ENCODE results near the gene ADARB2.

Gene ADARB2

DNA sequence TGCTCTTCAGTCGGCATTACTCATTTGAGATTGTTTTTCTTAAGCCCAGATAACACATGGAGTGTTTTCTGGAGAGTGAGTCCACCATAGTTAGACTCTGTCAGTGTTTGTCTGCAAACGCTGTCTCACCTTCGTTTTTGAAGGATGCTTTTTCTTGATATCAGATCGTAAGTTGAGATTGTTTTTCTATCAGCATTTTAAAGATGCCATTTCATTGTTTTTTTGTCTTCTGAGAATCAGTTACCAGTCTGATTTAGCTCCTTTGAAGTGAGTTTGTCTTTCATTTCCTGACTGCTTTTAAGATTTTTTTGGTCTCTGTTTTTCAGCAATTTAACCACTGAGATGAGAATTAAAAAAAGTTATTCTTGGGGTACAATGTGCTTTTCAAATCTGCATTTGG is 543.8 kb downstream of the ADARB2 start:
- H3K36me3 Mint-ChIP-seq (ENCODE audit: low read depth), result no peaks in the 10 kb centered on the region
- peaks cover 14% of the 10 kb centered on the region for H3K4me1 Mint-ChIP-seq (ENCODE audit: low read depth)
- no peaks in the 10 kb centered on the region for H3K9me3 Mint-ChIP-seq
- H3K27ac Mint-ChIP-seq, result no peak overlapping the region
- no peak overlapping the region for H3K4me3 Mint-ChIP-seq
- H3K27me3 Mint-ChIP-seq, result peaks cover 3% of the 10 kb centered on the region

DNA sequence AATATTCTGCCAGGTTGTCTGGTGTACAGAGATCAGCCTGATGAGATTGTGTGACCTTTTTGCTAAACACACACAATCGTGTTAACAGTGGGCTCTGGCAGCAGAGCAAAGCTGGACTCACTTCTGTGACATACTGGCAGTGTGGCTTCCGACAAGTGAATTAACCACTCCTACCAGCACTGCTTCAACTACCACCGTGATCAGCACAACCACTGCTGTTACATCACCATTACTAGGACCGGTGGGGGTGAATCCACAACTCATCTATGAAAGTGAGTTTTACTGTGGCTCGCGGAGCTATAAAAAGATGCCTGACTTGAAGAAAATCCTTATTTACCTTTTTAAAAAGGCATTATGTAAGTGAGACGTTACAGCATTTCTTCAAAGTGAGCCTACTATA is 545.6 kb downstream of the ADARB2 start:
- H3K27ac Mint-ChIP-seq, result no peak overlapping the region
- peaks cover 14% of the 10 kb centered on the region for H3K4me1 Mint-ChIP-seq (ENCODE audit: low read depth)
- H3K4me3 Mint-ChIP-seq, result no peak overlapping the region
- H3K9me3 Mint-ChIP-seq, result no peaks in the 10 kb centered on the region
- H3K27me3 Mint-ChIP-seq, result peaks cover 3% of the 10 kb centered on the region
- no peaks in the 10 kb centered on the region for H3K36me3 Mint-ChIP-seq (ENCODE audit: low read depth)

DNA sequence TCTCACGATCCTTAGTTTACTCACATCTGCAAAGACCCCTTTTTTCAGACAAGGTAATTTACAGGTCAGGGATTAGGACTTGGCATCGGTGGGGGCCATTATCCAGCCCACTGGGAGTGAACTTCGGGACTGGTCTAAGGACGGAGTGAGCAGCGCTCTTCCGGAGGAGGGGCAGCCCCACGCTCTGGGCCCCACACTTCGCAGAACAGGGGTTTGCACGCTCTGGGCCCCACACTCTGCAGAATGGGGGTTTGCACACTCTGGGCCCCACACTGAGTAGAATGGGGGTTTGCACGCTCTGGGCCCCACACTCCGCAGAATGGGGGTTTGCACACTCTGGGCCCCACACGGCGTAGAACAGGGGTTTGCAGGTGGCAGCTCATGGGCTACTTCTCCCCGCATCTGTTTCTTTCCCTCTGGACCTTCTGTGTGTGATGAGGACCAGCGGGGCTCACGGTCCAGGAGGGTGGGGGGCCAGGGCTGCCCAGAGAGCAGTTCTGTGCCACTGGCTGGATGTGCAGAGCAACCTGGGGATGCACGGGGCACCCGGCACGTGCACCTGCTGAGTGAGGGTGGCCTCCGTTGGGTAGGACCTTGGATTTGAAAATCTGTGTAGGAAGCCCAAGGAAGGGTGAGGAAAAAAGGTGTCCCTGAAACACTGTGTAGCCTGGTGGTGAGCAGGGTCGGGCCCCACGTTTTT is 546.4 kb downstream of the ADARB2 start:
- no peaks in the 10 kb centered on the region for H3K27me3 Mint-ChIP-seq
- H3K27ac Mint-ChIP-seq, result no peak overlapping the region
- no peaks in the 10 kb centered on the region for H3K9me3 Mint-ChIP-seq
- H3K36me3 Mint-ChIP-seq (ENCODE audit: low read depth), result no peaks in the 10 kb centered on the region
- no peak overlapping the region for H3K4me3 Mint-ChIP-seq
- H3K4me1 Mint-ChIP-seq (ENCODE audit: low read depth), result peaks cover 14% of the 10 kb centered on the region

DNA sequence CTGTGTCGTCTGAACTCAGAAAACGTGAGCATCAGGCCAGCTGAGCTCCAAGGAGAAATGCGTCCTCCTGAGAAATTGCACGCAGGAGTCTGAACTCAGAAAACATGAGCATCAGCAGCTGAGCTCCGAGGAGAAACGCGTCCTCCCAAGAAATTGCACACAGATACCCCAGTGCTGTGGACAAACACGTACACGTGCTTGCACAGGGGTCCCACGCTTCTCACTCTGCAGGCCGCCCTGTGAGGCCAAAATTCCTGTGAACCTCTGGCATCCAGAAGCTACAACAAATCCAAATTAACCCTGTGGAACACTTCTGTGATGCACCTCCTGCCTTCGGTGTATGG is 547.3 kb downstream of the ADARB2 start:
- H3K27me3 Mint-ChIP-seq, result no peaks in the 10 kb centered on the region
- no peaks in the 10 kb centered on the region for H3K9me3 Mint-ChIP-seq
- H3K4me3 Mint-ChIP-seq, result no peak overlapping the region
- H3K36me3 Mint-ChIP-seq (ENCODE audit: low read depth), result no peaks in the 10 kb centered on the region
- no peak overlapping the region for H3K27ac Mint-ChIP-seq
- H3K4me1 Mint-ChIP-seq (ENCODE audit: low read depth), result peaks cover 14% of the 10 kb centered on the region

DNA sequence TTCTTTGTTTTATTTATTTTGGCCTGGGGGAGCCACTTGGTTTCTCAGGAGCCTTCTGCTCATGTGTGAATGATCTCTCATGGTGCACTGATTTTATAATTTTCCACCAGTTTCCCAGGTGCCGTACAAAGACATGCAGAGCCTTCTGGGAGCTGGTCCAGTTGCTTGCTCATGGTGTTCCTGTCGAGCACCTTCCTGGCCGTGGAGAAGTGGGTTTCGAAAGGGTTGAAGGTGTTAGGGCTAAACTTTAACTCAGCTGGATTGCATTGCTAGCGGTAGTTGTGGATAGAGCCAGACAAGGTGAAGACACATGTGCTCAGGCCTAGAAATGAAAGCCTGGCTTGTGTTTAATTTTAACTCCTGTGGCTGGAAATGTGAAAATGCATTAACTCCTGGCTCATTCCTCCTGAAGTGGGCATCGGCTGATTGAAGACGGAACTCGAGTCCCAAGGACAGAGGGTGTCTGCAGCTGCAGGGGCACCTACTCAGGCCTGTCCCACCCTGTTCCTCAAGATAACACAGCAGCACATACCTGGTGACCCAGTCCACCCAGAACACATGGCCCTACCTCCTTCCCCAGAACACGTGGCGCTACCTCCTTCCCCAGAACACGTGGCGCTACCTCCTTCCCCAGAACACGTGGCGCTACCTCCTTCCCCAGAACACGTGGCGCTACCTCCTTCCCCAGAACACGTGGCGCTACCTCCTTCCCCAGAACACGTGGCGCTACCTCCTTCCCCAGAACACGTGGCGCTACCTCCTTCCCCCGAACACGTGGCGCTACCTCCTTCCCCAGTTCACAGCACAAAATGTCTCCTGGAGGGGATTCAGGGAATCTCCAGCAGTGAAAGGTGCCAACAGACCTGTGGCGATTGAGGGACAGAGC is 547.9 kb downstream of the ADARB2 start:
- Mint-ChIP-seq H3K27ac (no peak overlapping the region), H3K36me3 (ENCODE audit: low read depth) (no peaks in the 10 kb centered on the region), H3K4me3 (no peak overlapping the region), H3K27me3 (no peaks in the 10 kb centered on the region), H3K4me1 (ENCODE audit: low read depth) (peaks cover 14% of the 10 kb centered on the region), H3K9me3 (no peaks in the 10 kb centered on the region)

DNA sequence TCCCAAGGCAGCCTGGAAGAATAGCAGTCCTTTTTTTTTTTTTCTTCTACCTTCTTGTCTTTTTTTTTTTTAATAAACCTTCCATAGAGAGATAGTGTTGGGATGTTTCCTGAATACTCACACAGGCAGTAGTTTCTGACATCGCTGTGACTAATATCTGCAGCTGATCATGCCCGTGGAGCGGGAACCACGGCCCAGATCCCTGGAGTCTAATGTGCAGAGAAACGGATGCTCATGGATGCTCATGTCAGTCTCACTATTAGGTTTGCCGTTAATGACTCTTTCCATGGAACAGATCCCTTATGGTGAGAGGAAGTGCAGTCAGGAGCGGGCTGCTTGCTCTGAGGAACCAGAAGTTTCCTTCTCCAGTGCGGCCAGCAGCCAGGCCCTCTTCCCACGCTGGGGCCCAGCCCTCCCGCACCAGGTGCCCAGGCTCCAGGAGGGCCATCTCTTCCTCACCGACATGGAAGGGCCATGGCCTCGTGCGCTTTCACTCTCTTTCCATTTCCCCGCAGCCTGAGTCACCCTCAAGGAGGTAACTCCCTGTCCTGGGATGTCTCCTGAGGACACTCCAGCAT is 548.7 kb downstream of the ADARB2 start:
- H3K4me3 Mint-ChIP-seq, result no peak overlapping the region
- no peaks in the 10 kb centered on the region for H3K36me3 Mint-ChIP-seq (ENCODE audit: low read depth)
- no peak overlapping the region for H3K27ac Mint-ChIP-seq
- H3K9me3 Mint-ChIP-seq, result no peaks in the 10 kb centered on the region
- H3K4me1 Mint-ChIP-seq (ENCODE audit: low read depth), result peaks cover 9% of the 10 kb centered on the region
- H3K27me3 Mint-ChIP-seq, result no peaks in the 10 kb centered on the region

DNA sequence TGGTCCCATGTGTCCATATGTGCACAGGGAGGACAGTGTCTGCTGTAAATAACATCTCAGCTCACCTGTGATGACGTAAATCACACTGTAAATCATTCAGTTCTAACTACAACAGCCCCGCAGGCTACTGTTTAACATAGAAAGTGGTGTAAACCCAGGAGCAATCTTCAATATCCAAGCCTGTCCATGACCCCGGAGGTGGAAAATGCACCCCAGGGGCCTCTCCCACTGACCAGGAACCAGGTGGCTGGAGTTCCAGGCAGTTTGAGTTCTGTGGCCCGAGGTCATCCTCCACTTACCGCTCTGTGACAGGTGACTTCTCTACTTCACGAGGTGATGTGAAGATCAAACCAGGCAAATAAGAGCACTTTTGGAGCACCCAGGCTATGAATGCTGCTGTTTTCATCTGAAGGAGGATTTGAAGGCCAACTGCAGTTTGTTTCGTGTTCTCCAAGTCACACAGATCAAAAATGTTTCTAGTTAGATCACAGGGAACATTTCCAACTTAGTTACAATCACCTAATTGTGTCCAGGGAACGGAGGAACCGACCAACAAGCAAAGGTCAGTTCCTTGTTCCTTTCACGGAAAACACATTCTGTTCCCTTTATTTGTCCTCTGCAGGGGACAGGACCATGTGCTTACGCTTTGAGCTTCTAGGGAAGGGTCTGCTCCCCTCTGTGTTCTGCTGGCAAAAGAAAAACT is 549.3 kb downstream of the ADARB2 start:
- Mint-ChIP-seq H3K27ac (no peak overlapping the region), H3K4me1 (ENCODE audit: low read depth) (peaks cover 3% of the 10 kb centered on the region), H3K4me3 (no peak overlapping the region), H3K27me3 (no peaks in the 10 kb centered on the region), H3K9me3 (no peaks in the 10 kb centered on the region), H3K36me3 (ENCODE audit: low read depth) (no peaks in the 10 kb centered on the region)

DNA sequence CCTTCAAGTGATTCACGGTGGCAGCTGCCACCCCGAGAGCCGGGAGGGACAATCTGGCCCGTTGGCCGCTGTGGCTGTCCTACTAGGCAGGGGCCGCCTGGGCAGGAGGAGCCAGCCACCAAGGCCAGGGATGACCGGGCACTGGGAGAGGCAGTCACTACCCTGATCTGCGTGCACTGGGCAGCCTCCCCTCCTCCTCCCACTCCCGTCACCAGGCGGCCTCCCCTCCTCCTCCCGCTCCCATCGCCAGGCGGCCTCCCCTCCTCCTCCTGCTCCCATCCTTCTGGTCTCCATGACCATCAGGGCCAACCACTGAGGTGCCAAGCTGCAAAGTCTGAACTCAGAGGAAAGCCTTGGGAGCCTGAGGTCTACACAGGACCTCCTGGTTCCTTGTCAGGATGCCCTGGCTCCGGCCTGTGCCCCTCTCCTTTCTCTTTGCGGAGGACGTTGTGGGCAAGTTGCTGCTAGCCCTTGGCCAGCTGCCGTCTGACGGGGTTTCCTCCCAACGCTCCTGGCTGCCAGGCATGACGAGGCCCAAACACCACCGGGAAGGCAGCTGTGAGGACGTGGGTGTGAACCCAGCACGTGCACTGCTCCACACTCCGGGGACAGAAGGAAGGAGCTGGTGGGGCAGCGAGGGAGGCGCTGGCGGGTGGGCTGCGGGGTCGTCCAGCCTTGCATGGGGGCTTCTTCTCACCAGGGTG is 550.0 kb downstream of the ADARB2 start:
- H3K36me3 Mint-ChIP-seq (ENCODE audit: low read depth), result no peaks in the 10 kb centered on the region
- no peak overlapping the region for H3K27ac Mint-ChIP-seq
- H3K4me1 Mint-ChIP-seq (ENCODE audit: low read depth), result no peaks in the 10 kb centered on the region
- H3K9me3 Mint-ChIP-seq, result no peaks in the 10 kb centered on the region
- H3K4me3 Mint-ChIP-seq, result no peak overlapping the region
- no peaks in the 10 kb centered on the region for H3K27me3 Mint-ChIP-seq

DNA sequence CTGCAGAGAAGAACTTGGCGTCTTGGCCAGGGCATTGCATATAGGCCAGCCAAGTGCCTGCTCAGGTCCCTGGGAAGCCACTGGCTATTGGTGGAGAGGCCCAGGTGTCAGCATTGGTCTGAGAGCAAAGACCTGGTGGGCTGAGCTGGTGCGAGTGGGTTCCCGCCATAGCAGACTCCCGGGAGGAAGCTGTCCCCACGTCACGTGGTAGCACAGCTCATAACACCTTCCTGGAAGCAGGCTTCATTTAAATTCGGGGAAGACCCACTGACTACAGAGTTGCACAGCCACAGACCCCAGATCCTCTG is 550.7 kb downstream of the ADARB2 start:
- Mint-ChIP-seq H3K4me3 (no peak overlapping the region), H3K9me3 (no peaks in the 10 kb centered on the region), H3K27ac (no peak overlapping the region), H3K27me3 (no peaks in the 10 kb centered on the region), H3K36me3 (ENCODE audit: low read depth) (no peaks in the 10 kb centered on the region), H3K4me1 (ENCODE audit: low read depth) (no peaks in the 10 kb centered on the region)

DNA sequence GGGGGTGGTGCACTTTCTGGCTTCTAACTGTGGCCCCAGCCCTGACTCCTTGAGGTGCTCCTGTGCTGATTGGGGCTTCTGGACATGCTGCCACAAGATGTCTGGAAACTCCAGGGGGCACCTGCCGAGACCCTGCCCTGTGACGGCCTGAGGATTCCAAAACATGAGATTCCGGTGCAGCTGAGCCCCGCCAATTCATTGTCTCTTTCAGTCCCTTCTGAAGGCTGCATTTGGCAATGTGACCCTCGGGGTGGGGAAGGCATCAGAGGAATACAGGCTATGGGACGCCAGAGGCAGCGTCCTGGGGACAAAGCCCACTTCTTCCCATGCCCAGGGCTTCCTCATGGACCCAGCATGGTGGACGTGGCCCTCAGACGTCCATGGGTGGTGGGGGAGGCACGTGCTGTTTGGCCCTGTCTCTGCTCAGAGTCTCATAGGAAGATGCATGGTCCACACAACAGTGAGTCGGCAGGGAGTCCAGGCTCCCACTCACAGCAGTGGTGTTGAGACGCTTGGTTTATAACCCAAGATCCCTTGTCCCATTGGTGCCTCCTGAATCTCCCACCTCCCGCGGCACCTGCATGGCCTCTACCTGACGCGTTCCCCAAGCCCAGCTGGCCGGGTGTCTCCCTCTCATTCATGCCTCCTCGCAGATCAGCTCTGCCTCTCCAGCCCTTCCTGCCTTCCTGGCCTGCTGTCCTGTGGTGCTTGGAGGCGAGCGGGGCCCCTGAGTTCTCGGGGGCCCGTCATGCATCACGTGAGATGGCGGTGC is 551.2 kb downstream of the ADARB2 start:
- Mint-ChIP-seq H3K9me3 (no peaks in the 10 kb centered on the region), H3K4me3 (no peak overlapping the region), H3K27ac (no peak overlapping the region), H3K36me3 (ENCODE audit: low read depth) (no peaks in the 10 kb centered on the region), H3K4me1 (ENCODE audit: low read depth) (no peaks in the 10 kb centered on the region), H3K27me3 (no peaks in the 10 kb centered on the region)

DNA sequence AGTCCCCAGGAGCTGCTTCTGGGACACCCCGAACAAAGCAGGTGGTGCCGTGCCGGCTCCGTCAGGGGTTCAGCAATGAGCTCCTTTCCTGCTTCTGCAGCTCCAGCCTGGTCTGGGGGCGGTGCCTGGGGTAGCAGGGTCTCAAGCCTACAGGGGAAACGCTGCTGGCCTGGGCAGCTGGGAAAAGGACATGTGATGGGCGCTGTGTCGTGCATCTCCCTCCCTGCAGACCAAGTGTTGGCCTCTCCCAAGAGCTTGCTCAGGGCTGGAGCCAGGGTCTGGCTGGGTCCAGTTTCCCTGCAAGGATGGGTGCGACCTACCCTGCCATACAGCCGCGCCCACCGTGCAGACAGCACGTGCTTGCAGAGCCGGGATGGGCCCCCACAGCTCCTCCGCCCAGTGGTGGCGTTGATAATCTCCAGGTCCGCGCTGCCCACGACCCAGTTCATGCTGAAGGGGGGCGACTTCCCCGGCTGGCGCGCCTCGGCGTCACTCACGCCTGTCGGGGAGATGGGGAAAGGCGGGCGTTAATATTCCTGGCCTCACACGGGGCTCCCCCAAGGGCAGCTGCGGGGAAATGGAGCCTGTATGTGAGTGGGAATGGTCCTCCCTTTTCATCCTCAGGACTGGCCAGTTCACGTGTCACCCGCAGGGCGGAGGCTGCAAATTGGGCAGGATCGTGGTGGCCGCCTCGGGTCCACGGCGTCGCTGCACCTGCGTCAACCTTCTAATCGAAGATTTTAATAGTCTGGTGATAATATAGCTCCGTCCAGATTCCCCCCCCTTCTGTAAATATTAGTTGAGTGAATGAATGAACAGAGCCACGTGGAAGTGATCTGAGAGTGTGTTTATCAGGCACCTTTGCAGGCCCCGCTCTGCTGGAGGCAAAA is 552.5 kb downstream of the ADARB2 start:
- Mint-ChIP-seq H3K36me3 (ENCODE audit: low read depth) (no peaks in the 10 kb centered on the region), H3K4me3 (no peak overlapping the region), H3K4me1 (ENCODE audit: low read depth) (no peaks in the 10 kb centered on the region), H3K9me3 (no peaks in the 10 kb centered on the region), H3K27ac (no peak overlapping the region), H3K27me3 (no peaks in the 10 kb centered on the region)

DNA sequence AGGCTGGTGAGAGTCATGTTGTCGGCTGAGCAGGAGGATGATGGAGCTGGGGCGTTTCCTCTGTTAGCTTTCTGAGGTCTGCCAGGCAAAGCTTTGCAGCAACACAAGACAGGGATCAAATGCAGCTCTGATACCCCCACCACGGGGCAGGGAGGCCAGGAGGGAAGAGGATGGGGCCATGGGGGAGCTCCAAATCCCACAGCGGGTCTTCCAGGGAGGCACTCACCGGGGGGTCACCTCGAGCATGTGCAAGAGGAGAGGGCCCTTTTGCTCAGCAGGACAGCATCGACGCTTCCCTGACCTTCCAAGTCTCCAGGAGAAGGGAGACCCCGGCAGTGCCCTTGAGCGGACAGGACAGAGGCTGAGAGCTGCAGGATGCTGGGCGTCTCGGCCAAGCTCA is 553.6 kb downstream of the ADARB2 start:
- H3K9me3 Mint-ChIP-seq, result no peaks in the 10 kb centered on the region
- no peak overlapping the region for H3K4me3 Mint-ChIP-seq
- H3K27ac Mint-ChIP-seq, result no peak overlapping the region
- H3K4me1 Mint-ChIP-seq (ENCODE audit: low read depth), result no peaks in the 10 kb centered on the region
- no peaks in the 10 kb centered on the region for H3K27me3 Mint-ChIP-seq
- no peaks in the 10 kb centered on the region for H3K36me3 Mint-ChIP-seq (ENCODE audit: low read depth)

DNA sequence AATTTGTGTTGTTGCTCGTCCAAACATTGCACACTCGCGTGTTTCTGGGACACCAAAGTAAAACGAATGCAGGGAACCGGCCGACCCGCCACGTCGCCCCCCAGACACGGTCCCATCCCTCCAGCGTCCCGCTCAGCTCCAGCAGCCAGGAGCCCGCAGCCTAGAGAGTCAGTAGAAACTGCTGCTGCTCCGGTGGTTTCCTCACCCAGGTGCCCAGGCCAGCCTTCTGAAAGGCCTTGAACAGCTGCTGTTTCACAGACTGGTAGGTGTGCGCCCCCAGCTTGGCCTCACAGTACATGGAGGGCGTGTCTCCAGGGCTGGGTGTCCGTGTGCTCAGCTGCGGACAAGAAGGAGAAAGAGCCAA is 554.3 kb downstream of the ADARB2 start:
- no peaks in the 10 kb centered on the region for H3K36me3 Mint-ChIP-seq (ENCODE audit: low read depth)
- H3K4me1 Mint-ChIP-seq (ENCODE audit: low read depth), result no peaks in the 10 kb centered on the region
- no peak overlapping the region for H3K27ac Mint-ChIP-seq

More for the DNA sequence above, 554.3 kb downstream of the ADARB2 start:
- Mint-ChIP-seq H3K9me3 (no peaks in the 10 kb centered on the region), H3K4me3 (no peak overlapping the region), H3K27me3 (no peaks in the 10 kb centered on the region)
